Cardiac fibroblast (primary cell): ENCODE data around the gene STXBP4.

Experiments used
- DNase-seq, 2 donors: peaks; one replicate each; pipeline versions ENCODE4 v3.0.0 to v3.0.0-alpha.2; 2010; ENCODE audit warnings: low read depth in 2 of 2
- H3K4me3 ChIP-seq, 2 donors: replicated peaks in 1 of 2; 1 replicate in 1 of 2; 2 replicates in 1 of 2; pipeline ENCODE4 v1.5.1; 2011; ENCODE audit warnings: low read depth in 2 of 2, low read length in 2 of 2, mild to moderate bottlenecking in 2 of 2, moderate library complexity in 1 of 2
- CTCF ChIP-seq: IDR thresholded peaks from one replicate; pipeline ENCODE4 v1.5.1; 2011; ENCODE audit warnings: low read depth, mild to moderate bottlenecking, low read length, inconsistent platforms

The STXBP4 gene

GRCh38 chr17:55167024-55167725 is 198.6 kb downstream of the STXBP4 start:
- DNase-seq, result no peak
- H3K4me3 ChIP-seq, result no peak overlapping the region
- no peak for TF ChIP-seq CTCF

- H3K4me3 ChIP-seq, result no peak overlapping the region
- TF ChIP-seq CTCF, result no peak
- no peak for DNase-seq
These were observed 200.6 kb downstream of the STXBP4 start for GRCh38 chr17:55168958-55169687.

- no peak overlapping the region for H3K4me3 ChIP-seq
- no peak for DNase-seq
- no peak for TF ChIP-seq CTCF
These were observed 203.2 kb downstream of the STXBP4 start for GRCh38 chr17:55171634-55172328.

GRCh38 chr17:55172612-55173011 is 204.0 kb downstream of the STXBP4 start:
- H3K4me3 ChIP-seq, result no peak overlapping the region
- DNase-seq, result no peak
- no peak for TF ChIP-seq CTCF

- no peak overlapping the region for H3K4me3 ChIP-seq
- no peak for DNase-seq
- TF ChIP-seq CTCF, result no peak
These were observed 205.6 kb downstream of the STXBP4 start for GRCh38 chr17:55174133-55174532.

- DNase-seq, result no peak
- no peak overlapping the region for H3K4me3 ChIP-seq
- no peak for TF ChIP-seq CTCF
These were observed 207.3 kb downstream of the STXBP4 start for GRCh38 chr17:55175788-55176427.
